Keratinocyte (primary cell): ENCODE measurements around the gene ALK. TPM values are rescaled to one million over a fixed set of nuclear protein-coding genes. Genes with fewer than 3 reads are reported as not detected.

Experiments
- DNase-seq: peaks from one replicate; pipeline ENCODE4 v3.0.0-alpha.2; 2011; ENCODE audit warnings: low read depth, missing footprints, low spot score
- FAIRE-seq: peaks from 2 replicates; lab custom pipeline; 2011; peaks lifted over from hg19 to GRCh38; lab: Jason Lieb, UNC
- H2AFZ ChIP-seq: 2 replicates; pipeline ENCODE4 v1.6.0; 2012; ENCODE audit warnings: low read length, control low read depth, inconsistent platforms; ENCODE audit not compliant: control insufficient read depth
- H3K27ac ChIP-seq: 2 replicates; pipeline ENCODE4 v1.5.1; 2011; ENCODE audit warnings: low read length; ENCODE audit not compliant: control insufficient read depth, insufficient read depth
- H3K27me3 ChIP-seq: 3 replicates; pipeline ENCODE4 v1.6.0; 2011; ENCODE audit warnings: low read length; ENCODE audit not compliant: control insufficient read depth, insufficient read depth; ENCODE audit errors: extremely low read depth
- H3K36me3 ChIP-seq, 2 experiments: 2 replicates in 1 of 2; 3 replicates in 1 of 2; pipeline ENCODE4 v1.5.1; 2011; ENCODE audit warnings: low read length in 2 of 2, mild to moderate bottlenecking in 1 of 2; ENCODE audit not compliant: control insufficient read depth in 2 of 2, insufficient read depth in 2 of 2; ENCODE audit errors: extremely low read depth in 1 of 2
- H3K4me1 ChIP-seq: 3 replicates; pipeline ENCODE4 v1.5.1; 2011; ENCODE audit warnings: low read length; ENCODE audit not compliant: control insufficient read depth, insufficient read depth; ENCODE audit errors: extremely low read depth
- H3K4me2 ChIP-seq: 3 replicates; pipeline ENCODE4 v1.6.0; 2011; ENCODE audit warnings: low read depth, low read length; ENCODE audit not compliant: control insufficient read depth, insufficient read depth; ENCODE audit errors: extremely low read depth
- H3K4me3 ChIP-seq, 3 experiments: fragments of 200-600 bp in 1 of 3; sonication (generic) in 1 of 3; 2 replicates in 2 of 3; 3 replicates in 1 of 3; pipeline ENCODE4 v1.5.1; 2011 to 2016; ENCODE audit warnings: low read length in 3 of 3, mild to moderate bottlenecking in 3 of 3, control low read depth in 2 of 3, inconsistent platforms in 1 of 3, low read depth in 1 of 3, mixed read lengths in 1 of 3, mixed run types in 1 of 3, moderate library complexity in 1 of 3; ENCODE audit not compliant: control insufficient read depth in 2 of 3, insufficient read depth in 2 of 3; ENCODE audit errors: extremely low read depth in 1 of 3
- H3K79me2 ChIP-seq: 2 replicates; pipeline ENCODE4 v1.6.0; 2012; ENCODE audit warnings: low read length; ENCODE audit not compliant: control insufficient read depth, insufficient read depth
- H3K9ac ChIP-seq: 3 replicates; pipeline ENCODE4 v1.6.0; 2011; ENCODE audit warnings: low read length; ENCODE audit not compliant: control insufficient read depth, insufficient read depth; ENCODE audit errors: extremely low read depth
- H3K9me1 ChIP-seq: 3 replicates; pipeline ENCODE4 v1.6.0; 2011; ENCODE audit warnings: low read length; ENCODE audit not compliant: control insufficient read depth, insufficient read depth; ENCODE audit errors: extremely low read depth
- H3K9me3 ChIP-seq: 2 replicates; pipeline ENCODE4 v1.5.1; 2012; ENCODE audit warnings: low read depth, low read length; ENCODE audit not compliant: control insufficient read depth
- H4K20me1 ChIP-seq: 3 replicates; pipeline ENCODE4 v1.6.0; 2011; ENCODE audit warnings: low read length; ENCODE audit not compliant: control insufficient read depth, insufficient read depth; ENCODE audit errors: extremely low read depth
- EZH2 ChIP-seq: IDR thresholded peaks from one replicate; pipeline ENCODE4 v1.6.1; 2012; ENCODE audit warnings: inconsistent platforms, mild to moderate bottlenecking, low read length, moderate library complexity
- dilution Hi-C: fragments of 300-500 bp; cut with MboI; formaldehyde crosslinking; loops from one replicate; pipeline ENCODE4 v1.7.0; 2020; ENCODE audit warnings: low sequenced_read_pairs; ENCODE audit not compliant: extremely low pct_ligation_motif_present
- polyA plus RNA-seq, 5 experiments: library from polyadenylated mRNA; depleted of rRNA in 3 of 5; stranded (reverse) in 3 of 5; stranded (forward) in 1 of 5; unstranded in 1 of 5; fragments of >200 nt; gene quantifications; 1 replicate in 1 of 5; 2 replicates in 3 of 5; 3 replicates in 1 of 5; pipeline versions ENCODE4 v1.2.1 to v1.2.3, GENCODE V29; 2011 to 2012; ENCODE audit warnings: missing spikeins in 2 of 5, low read depth in 1 of 5, low replicate concordance in 1 of 5
- TF ChIP-seq, protein P1 (sequence below), 3 experiments: IDR thresholded peaks in 1 of 3; conservative IDR thresholded peaks in 1 of 3; optimal IDR thresholded peaks in 1 of 3; 2 replicates in 2 of 3; 3 replicates in 1 of 3; pipeline versions ENCODE3 to v1.5.1; 2011; ENCODE audit warnings: low read length in 3 of 3, mild to moderate bottlenecking in 3 of 3, moderate library complexity in 2 of 3, control low read depth in 1 of 3, inconsistent platforms in 1 of 3; ENCODE audit not compliant: insufficient read depth in 2 of 3; ENCODE audit errors: extremely low read depth in 1 of 3

The ALK gene
- polyA plus RNA-seq, 1 donor (not counting 4 experiments of a cell fraction or from before 2014, with no cell fraction given), result not detected

- DNase-seq (no peak), FAIRE-seq (no peak)
- dilution Hi-C loops, result no loop called here
- Histone ChIP-seq H3K4me2 (no peak overlapping the region), H3K27me3 (peaks cover 10% of the 10 kb centered on the region), H3K27ac (no peak overlapping the region), H3K36me3 (no peaks in the 10 kb centered on the region), H3K9me1 (no peaks in the 10 kb centered on the region), H3K79me2 (no peaks in the 10 kb centered on the region), H4K20me1 (no peaks in the 10 kb centered on the region), H3K9ac (no peak overlapping the region), H3K9me3 (no peaks in the 10 kb centered on the region), H3K4me1 (no peaks in the 10 kb centered on the region), H2AFZ (no peak overlapping the region), H3K4me3 (no peak overlapping the region)
- TF ChIP-seq, protein P1, sequence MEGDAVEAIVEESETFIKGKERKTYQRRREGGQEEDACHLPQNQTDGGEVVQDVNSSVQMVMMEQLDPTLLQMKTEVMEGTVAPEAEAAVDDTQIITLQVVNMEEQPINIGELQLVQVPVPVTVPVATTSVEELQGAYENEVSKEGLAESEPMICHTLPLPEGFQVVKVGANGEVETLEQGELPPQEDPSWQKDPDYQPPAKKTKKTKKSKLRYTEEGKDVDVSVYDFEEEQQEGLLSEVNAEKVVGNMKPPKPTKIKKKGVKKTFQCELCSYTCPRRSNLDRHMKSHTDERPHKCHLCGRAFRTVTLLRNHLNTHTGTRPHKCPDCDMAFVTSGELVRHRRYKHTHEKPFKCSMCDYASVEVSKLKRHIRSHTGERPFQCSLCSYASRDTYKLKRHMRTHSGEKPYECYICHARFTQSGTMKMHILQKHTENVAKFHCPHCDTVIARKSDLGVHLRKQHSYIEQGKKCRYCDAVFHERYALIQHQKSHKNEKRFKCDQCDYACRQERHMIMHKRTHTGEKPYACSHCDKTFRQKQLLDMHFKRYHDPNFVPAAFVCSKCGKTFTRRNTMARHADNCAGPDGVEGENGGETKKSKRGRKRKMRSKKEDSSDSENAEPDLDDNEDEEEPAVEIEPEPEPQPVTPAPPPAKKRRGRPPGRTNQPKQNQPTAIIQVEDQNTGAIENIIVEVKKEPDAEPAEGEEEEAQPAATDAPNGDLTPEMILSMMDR (optimal IDR thresholded peaks at IDR 0.05 in 1 of 3, IDR thresholded peaks at IDR 0.05 in 1 of 3, conservative IDR thresholded peaks at IDR 0.05 in 1 of 3; ENCODE audit: extremely low read depth in 1 of 3, insufficient read depth in 2 of 3, low read length in 3 of 3), result no peak
- no peak for TF ChIP-seq EZH2
Measured at GRCh38 chr2:29544917-29545316, 376.5 kb downstream of the ALK start.

DNA sequence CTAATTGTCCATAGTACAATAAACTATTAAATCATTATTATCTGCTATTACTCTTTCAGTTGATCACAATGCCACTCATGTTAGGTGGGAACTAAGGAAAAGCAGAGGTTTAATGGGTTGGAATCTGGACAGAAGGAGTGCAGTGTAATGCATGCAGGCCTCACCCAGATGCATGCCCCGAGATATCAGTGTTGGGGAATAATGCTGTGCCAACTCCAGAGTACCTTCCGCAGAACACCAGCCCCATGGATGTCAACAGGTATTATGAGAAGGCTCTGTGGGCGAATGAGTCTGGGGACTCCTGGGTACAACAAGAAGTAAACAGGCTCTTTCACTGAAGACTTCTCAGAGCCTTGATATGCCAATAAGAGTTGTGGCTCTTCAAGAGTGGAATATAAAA, 377.4 kb downstream of the ALK start:
- H3K27me3 ChIP-seq, result peaks cover 10% of the 10 kb centered on the region
- no peak overlapping the region for H2AFZ ChIP-seq
- H3K9ac ChIP-seq, result no peak overlapping the region
- no peaks in the 10 kb centered on the region for H3K9me3 ChIP-seq
- H3K4me2 ChIP-seq, result no peak overlapping the region
- DNase-seq (no peak), FAIRE-seq (no peak)
- no peaks in the 10 kb centered on the region for H3K79me2 ChIP-seq
- H4K20me1 ChIP-seq, result no peaks in the 10 kb centered on the region
- H3K9me1 ChIP-seq, result no peaks in the 10 kb centered on the region
- H3K4me1 ChIP-seq, result no peaks in the 10 kb centered on the region
- H3K4me3 ChIP-seq, result no peak overlapping the region
- no peak for TF ChIP-seq EZH2
- TF ChIP-seq, protein P1 (optimal IDR thresholded peaks at IDR 0.05 in 1 of 3, IDR thresholded peaks at IDR 0.05 in 1 of 3, conservative IDR thresholded peaks at IDR 0.05 in 1 of 3; ENCODE audit: extremely low read depth in 1 of 3, insufficient read depth in 2 of 3, low read length in 3 of 3), result no peak
- no peak overlapping the region for H3K27ac ChIP-seq
- H3K36me3 ChIP-seq, result no peaks in the 10 kb centered on the region
- dilution Hi-C loops, result no loop called here
